ENCODE measurements around the gene ARF1.

The ARF1 gene

DNA sequence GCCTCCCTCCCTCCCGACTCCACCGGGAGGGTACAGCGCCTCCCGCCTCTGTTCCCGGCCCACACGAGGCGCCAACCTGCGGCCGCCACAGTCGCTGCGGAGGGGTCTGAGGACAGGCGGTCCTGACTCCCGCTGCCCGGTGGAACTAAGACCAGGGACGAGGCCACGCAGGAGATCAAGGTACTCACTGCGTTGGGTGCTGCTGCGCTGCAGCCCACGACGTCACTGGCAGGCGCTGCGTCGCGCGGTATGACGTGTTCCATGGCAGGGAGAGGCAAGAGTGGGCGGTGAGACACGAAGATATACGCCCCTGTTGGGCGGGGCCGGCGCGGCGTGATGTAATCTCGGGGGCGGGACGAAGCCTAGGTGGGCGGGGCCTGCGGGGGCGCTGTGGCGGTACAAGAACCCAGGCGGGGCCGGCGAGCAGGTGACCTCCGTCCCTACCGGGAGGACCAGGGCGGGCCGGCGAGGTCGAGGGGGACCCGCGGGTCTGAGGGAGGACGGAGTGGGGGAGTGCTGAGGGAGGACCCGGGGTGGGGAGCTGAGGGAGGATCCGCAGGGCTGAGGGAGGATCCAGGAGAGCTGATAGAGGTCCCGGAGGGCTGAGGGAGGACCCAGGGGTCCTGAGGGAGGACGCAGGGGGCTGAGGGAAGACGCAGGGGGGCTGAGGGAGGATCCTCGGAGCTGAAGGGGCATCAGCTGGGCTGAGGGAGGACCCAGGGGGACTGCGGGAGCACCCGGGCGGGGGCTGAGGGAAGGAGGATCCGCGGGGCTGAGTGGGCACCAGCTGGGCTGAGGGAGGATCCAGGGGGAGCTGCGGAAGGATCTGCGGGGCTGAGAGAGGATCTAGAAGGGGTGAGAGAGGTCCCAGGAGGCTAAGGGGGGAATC lies 26.8 kb downstream of the ARF1 start, which contains the start of gene MRPL55 (continued):
- TF ChIP-seq, protein P1, sequence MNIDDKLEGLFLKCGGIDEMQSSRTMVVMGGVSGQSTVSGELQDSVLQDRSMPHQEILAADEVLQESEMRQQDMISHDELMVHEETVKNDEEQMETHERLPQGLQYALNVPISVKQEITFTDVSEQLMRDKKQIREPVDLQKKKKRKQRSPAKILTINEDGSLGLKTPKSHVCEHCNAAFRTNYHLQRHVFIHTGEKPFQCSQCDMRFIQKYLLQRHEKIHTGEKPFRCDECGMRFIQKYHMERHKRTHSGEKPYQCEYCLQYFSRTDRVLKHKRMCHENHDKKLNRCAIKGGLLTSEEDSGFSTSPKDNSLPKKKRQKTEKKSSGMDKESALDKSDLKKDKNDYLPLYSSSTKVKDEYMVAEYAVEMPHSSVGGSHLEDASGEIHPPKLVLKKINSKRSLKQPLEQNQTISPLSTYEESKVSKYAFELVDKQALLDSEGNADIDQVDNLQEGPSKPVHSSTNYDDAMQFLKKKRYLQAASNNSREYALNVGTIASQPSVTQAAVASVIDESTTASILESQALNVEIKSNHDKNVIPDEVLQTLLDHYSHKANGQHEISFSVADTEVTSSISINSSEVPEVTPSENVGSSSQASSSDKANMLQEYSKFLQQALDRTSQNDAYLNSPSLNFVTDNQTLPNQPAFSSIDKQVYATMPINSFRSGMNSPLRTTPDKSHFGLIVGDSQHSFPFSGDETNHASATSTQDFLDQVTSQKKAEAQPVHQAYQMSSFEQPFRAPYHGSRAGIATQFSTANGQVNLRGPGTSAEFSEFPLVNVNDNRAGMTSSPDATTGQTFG (tag by site-specific recombination; IDR thresholded peaks at IDR 0.05; ENCODE audit: borderline replicate concordance), result 0 out of 2 replicates have a peak, but pooled peaks have one; percentile 46
- no peak for TF ChIP-seq ZNF155 (tag by site-specific recombination; IDR thresholded peaks at IDR 0.05)
- 0 out of 2 replicates have a peak, but pooled peaks have one; percentile 25 for TF ChIP-seq ZSCAN30 (tag by site-specific recombination; IDR thresholded peaks at IDR 0.05)
- no peak for TF ChIP-seq ZNF530 (tag by site-specific recombination; IDR thresholded peaks at IDR 0.05; ENCODE audit: low read depth)
- TF ChIP-seq, protein P2, sequence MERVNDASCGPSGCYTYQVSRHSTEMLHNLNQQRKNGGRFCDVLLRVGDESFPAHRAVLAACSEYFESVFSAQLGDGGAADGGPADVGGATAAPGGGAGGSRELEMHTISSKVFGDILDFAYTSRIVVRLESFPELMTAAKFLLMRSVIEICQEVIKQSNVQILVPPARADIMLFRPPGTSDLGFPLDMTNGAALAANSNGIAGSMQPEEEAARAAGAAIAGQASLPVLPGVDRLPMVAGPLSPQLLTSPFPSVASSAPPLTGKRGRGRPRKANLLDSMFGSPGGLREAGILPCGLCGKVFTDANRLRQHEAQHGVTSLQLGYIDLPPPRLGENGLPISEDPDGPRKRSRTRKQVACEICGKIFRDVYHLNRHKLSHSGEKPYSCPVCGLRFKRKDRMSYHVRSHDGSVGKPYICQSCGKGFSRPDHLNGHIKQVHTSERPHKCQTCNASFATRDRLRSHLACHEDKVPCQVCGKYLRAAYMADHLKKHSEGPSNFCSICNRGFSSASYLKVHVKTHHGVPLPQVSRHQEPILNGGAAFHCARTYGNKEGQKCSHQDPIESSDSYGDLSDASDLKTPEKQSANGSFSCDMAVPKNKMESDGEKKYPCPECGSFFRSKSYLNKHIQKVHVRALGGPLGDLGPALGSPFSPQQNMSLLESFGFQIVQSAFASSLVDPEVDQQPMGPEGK (tag by site-specific recombination; IDR thresholded peaks at IDR 0.05), result peak; percentile 96
- peak; percentile 52; the same call in 1 of the 2 replicates for TF ChIP-seq ZFP69B (tag by site-specific recombination; IDR thresholded peaks at IDR 0.05)
- TF ChIP-seq, protein P3, sequence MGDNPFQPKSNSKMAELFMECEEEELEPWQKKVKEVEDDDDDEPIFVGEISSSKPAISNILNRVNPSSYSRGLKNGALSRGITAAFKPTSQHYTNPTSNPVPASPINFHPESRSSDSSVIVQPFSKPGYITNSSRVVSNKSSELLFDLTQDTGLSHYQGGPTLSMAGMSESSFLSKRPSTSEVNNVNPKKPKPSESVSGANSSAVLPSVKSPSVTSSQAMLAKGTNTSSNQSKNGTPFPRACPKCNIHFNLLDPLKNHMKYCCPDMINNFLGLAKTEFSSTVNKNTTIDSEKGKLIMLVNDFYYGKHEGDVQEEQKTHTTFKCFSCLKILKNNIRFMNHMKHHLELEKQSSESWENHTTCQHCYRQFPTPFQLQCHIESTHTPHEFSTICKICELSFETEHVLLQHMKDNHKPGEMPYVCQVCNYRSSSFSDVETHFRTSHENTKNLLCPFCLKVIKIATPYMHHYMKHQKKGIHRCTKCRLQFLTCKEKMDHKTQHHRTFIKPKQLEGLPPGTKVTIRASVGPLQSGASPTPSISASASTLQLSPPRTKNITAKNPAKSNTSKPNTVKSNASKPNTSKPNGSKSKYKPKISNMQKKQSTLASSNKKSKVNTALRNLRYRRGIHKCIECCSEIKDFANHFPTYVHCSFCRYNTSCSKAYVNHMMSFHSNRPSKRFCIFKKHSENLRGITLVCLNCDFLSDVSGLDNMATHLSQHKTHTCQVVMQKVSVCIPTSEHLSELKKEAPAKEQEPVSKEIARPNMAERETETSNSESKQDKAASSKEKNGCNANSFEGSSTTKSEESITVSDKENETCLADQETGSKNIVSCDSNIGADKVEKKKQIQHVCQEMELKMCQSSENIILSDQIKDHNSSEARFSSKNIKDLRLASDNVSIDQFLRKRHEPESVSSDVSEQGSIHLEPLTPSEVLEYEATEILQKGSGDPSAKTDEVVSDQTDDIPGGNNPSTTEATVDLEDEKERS (tag by site-specific recombination; IDR thresholded peaks at IDR 0.05), result no peak
- 0 out of 2 replicates have a peak, but pooled peaks have one; percentile 23 for TF ChIP-seq ZNF157 (tag by site-specific recombination; IDR thresholded peaks at IDR 0.05)
- no peak for TF ChIP-seq PRDM1 (tag by site-specific recombination; IDR thresholded peaks at IDR 0.05)
- peak; percentile 50 for TF ChIP-seq ZNF843 (tag by site-specific recombination; IDR thresholded peaks at IDR 0.05)
- 0 out of 2 replicates have a peak, but pooled peaks have one; percentile 10 for TF ChIP-seq SCRT1 (tag by site-specific recombination; IDR thresholded peaks at IDR 0.05; ENCODE audit: borderline replicate concordance)
- TF ChIP-seq, protein P4, sequence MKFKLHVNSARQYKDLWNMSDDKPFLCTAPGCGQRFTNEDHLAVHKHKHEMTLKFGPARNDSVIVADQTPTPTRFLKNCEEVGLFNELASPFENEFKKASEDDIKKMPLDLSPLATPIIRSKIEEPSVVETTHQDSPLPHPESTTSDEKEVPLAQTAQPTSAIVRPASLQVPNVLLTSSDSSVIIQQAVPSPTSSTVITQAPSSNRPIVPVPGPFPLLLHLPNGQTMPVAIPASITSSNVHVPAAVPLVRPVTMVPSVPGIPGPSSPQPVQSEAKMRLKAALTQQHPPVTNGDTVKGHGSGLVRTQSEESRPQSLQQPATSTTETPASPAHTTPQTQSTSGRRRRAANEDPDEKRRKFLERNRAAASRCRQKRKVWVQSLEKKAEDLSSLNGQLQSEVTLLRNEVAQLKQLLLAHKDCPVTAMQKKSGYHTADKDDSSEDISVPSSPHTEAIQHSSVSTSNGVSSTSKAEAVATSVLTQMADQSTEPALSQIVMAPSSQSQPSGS (tag by site-specific recombination; IDR thresholded peaks at IDR 0.05; ENCODE audit: low read depth), result peak; percentile 99
- TF ChIP-seq ZNF610 (tag by site-specific recombination; IDR thresholded peaks at IDR 0.05; ENCODE audit: borderline replicate concordance), result 0 out of 2 replicates have a peak, but pooled peaks have one; percentile 54
- TF ChIP-seq ZBTB20 (tag by site-specific recombination; IDR thresholded peaks at IDR 0.05), result peak; percentile 65; the same call in 1 of the 2 replicates
- TF ChIP-seq, protein P5, sequence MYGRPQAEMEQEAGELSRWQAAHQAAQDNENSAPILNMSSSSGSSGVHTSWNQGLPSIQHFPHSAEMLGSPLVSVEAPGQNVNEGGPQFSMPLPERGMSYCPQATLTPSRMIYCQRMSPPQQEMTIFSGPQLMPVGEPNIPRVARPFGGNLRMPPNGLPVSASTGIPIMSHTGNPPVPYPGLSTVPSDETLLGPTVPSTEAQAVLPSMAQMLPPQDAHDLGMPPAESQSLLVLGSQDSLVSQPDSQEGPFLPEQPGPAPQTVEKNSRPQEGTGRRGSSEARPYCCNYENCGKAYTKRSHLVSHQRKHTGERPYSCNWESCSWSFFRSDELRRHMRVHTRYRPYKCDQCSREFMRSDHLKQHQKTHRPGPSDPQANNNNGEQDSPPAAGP (tag by site-specific recombination; IDR thresholded peaks at IDR 0.05), result peak; percentile 94
- no peak for TF ChIP-seq ZNF140 (tag by site-specific recombination; IDR thresholded peaks at IDR 0.05)
- TF ChIP-seq KLF7 (tag by site-specific recombination; IDR thresholded peaks at IDR 0.05; ENCODE audit: borderline replicate concordance), result peak; percentile 86; the same call in 1 of the 2 replicates
- TF ChIP-seq ZIC2 (tag by site-specific recombination; IDR thresholded peaks at IDR 0.05), result peak; percentile 87
- TF ChIP-seq YY2 (tag by site-specific recombination; IDR thresholded peaks at IDR 0.05), result 0 out of 2 replicates have a peak, but pooled peaks have one; percentile 69
- peak; percentile 52; the same call in 1 of the 2 replicates for TF ChIP-seq OVOL3 (tag by site-specific recombination; IDR thresholded peaks at IDR 0.05)
- peak; percentile 59; the same call in 1 of the 2 replicates for TF ChIP-seq ZNF121 (tag by site-specific recombination; IDR thresholded peaks at IDR 0.05)
- peak; percentile 84 for TF ChIP-seq ZNF324 (tag by site-specific recombination; IDR thresholded peaks at IDR 0.05)
- TF ChIP-seq ZSCAN23 (tag by site-specific recombination; IDR thresholded peaks at IDR 0.05), result peak; percentile 89; the same call in 1 of the 2 replicates
- TF ChIP-seq YY1 (tag by site-specific recombination; IDR thresholded peaks at IDR 0.05), result peak; percentile 57
- TF ChIP-seq ZNF24 (tag by site-specific recombination; IDR thresholded peaks at IDR 0.05), result peak; percentile 58
- TF ChIP-seq ZNF600 (tag by site-specific recombination; IDR thresholded peaks at IDR 0.05), result peak; percentile 83
- TF ChIP-seq, protein P6, sequence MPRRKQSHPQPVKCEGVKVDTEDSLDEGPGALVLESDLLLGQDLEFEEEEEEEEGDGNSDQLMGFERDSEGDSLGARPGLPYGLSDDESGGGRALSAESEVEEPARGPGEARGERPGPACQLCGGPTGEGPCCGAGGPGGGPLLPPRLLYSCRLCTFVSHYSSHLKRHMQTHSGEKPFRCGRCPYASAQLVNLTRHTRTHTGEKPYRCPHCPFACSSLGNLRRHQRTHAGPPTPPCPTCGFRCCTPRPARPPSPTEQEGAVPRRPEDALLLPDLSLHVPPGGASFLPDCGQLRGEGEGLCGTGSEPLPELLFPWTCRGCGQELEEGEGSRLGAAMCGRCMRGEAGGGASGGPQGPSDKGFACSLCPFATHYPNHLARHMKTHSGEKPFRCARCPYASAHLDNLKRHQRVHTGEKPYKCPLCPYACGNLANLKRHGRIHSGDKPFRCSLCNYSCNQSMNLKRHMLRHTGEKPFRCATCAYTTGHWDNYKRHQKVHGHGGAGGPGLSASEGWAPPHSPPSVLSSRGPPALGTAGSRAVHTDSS (tag by site-specific recombination; IDR thresholded peaks at IDR 0.05), result no peak

All from HEK293 (cell line).